Middle frontal gyrus (tissue), 1 donor: ENCODE measurements around the gene PCBP2.
"Not testable (repeated sequence)": the region's sequence is repeated elsewhere in the genome, so short reads cannot be mapped to it uniquely, and the experiment has no call there.

Experiments used
- DNase-seq: peaks from one replicate; pipeline ENCODE4 v3.0.0-alpha.2; 2015; ENCODE audit warnings: low spot score; ENCODE audit errors: extremely low spot score

Gene PCBP2

GRCh38 chr12:53472056-53472582, 20.2 kb downstream of the PCBP2 start:
- no peak for DNase-seq

GRCh38 chr12:53474077-53474476, 22.2 kb downstream of the PCBP2 start:
- DNase-seq: no peak

GRCh38 chr12:53474819-53475218, 22.9 kb downstream of the PCBP2 start:
- DNase-seq: no peak

GRCh38 chr12:53476769-53477209, 24.9 kb downstream of the PCBP2 start:
- DNase-seq: no peak

GRCh38 chr12:53478865-53479264, 27.0 kb downstream of the PCBP2 start:
- no peak for DNase-seq

GRCh38 chr12:53479331-53479730, 27.4 kb downstream of the PCBP2 start:
- DNase-seq: no peak

- no peak for DNase-seq
Observed at GRCh38 chr12:53480491-53481442, 28.9 kb downstream of the PCBP2 start.

- not testable (repeated sequence) for DNase-seq
Observed at GRCh38 chr12:53481458-53481857, 29.6 kb downstream of the PCBP2 start.

GRCh38 chr12:53481939-53482586, 30.2 kb downstream of the PCBP2 start:
- DNase-seq: no peak

GRCh38 chr12:53482626-53483168, 30.8 kb downstream of the PCBP2 start:
- no peak for DNase-seq

GRCh38 chr12:53483225-53483978, 31.5 kb downstream of the PCBP2 start:
- DNase-seq: no peak

GRCh38 chr12:53483979-53484377, 32.1 kb downstream of the PCBP2 start:
- no peak for DNase-seq

GRCh38 chr12:53484686-53485575, 33.0 kb downstream of the PCBP2 start:
- no peak for DNase-seq

GRCh38 chr12:53485955-53486735, 34.2 kb downstream of the PCBP2 start:
- no peak for DNase-seq

GRCh38 chr12:53486736-53487487, 35.0 kb downstream of the PCBP2 start:
- no peak for DNase-seq

GRCh38 chr12:53489242-53489864, 37.5 kb downstream of the PCBP2 start:
- DNase-seq: no peak

GRCh38 chr12:53492188-53492587, 40.3 kb downstream of the PCBP2 start:
- no peak for DNase-seq
